GM13976 (cell line): ENCODE data around the gene COL4A1.

Experiments used
- DNase-seq: peaks from one replicate; pipeline ENCODE4 v3.0.0; 2012; ENCODE audit warnings: low spot score
- CTCF ChIP-seq: IDR thresholded peaks from 2 replicates; pipeline ENCODE4 v1.5.1; 2012; ENCODE audit warnings: borderline replicate concordance, mild to moderate bottlenecking; ENCODE audit not compliant: insufficient read depth; ENCODE audit errors: extremely low read depth, missing control alignments, control extremely low read depth
- in situ Hi-C: fragments of 300-500 bp; cut with MboI; formaldehyde crosslinking; loops from one replicate; pipeline ENCODE4 v1.12.0; 2022; ENCODE audit warnings: low sequenced_read_pairs, mixed read lengths, inconsistent platforms; ENCODE audit not compliant: unreplicated experiment

COL4A1 gene

GRCh38 chr13:110214637-110215036 is 92.3 kb downstream of the COL4A1 start:
- DNase-seq: no peak
- TF ChIP-seq CTCF: no peak
- in situ Hi-C loops: no loop called here

DNA sequence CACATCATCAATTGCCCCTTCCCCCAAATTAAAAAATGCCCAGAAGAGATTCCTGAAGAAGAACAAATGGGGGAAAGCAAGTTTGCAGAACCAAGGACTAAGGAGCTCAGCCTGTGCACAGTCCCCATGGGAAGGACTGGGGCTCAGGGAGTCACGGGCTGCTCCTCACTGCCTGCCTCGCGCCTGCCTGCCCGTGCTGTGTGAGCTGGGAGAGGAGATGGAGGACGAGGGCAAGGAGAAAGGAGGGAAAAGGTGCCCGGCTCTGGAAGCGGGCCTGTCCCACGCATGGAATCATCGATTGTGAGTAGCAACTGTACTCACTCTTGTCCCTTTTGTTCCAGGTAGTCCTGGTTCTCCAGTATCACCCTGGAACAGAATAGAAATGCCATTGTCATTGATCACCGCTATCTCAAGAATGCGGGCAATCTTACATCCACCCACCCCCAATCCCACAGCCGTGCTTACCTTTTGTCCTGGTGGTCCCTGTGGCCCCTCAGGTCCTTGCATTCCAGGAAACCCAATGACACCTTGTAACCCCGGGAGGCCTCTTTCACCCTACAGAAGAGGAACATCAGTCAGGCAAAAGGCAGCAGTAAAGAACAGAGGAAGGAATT is 93.4 kb downstream of the COL4A1 start:
- TF ChIP-seq CTCF: no peak
- in situ Hi-C loops: no loop called here
- DNase-seq: no peak

- no peak for DNase-seq
- in situ Hi-C loops: no loop called here
- TF ChIP-seq CTCF: no peak
Observed at GRCh38 chr13:110212529-110212928, 94.4 kb downstream of the COL4A1 start.

- no peak for DNase-seq
- in situ Hi-C loops: no loop called here
- no peak for TF ChIP-seq CTCF
Observed at GRCh38 chr13:110211735-110212134, 95.2 kb downstream of the COL4A1 start.

- DNase-seq: no peak
- TF ChIP-seq CTCF: no peak
- in situ Hi-C loops: no loop called here
Observed at GRCh38 chr13:110211046-110211445, 95.9 kb downstream of the COL4A1 start.

DNA sequence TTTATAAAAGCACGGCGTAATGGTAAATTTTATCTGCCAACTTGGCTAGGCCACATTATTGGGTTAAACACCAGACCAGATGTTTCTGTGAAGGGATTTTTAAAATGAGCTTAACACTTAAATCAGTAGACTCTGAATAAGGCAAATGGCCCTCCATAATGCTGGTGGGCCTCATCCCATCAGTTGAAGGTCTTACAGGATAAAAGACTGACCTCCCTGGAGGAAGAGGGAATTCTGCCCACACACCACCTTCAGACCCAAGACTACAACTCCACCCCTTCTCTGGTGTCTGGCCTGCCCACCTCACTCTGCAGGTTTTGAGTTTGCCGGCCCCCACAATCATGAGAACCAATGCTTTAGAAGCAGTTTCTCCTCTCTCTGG is 96.4 kb downstream of the COL4A1 start:
- DNase-seq: no peak
- no peak for TF ChIP-seq CTCF
- in situ Hi-C loops: no loop called here
